H1 (cell line): ENCODE measurements around the gene RGS21. TPM values are rescaled to one million over a fixed set of nuclear protein-coding genes. Genes with fewer than 3 reads are reported as not detected.

Source experiments
- CTCF ChIA-PET: fragments of 300-600 bp; sonication (Branson Sonifier 250); formaldehyde crosslinking; loops from one replicate; lab custom pipeline; 2021; ENCODE audit not compliant: partially characterized antibody; lab: Charles Lee
- POLR2A ChIA-PET: fragments of 300-600 bp; sonication (Branson Sonifier 250); formaldehyde crosslinking; loops from one replicate; lab custom pipeline; 2021; ENCODE audit warnings: inconsistent platforms; ENCODE audit not compliant: partially characterized antibody; lab: Charles Lee
- DNase-seq, 2 experiments: peaks; one replicate each; pipeline versions ENCODE4 v3.0.0 to v3.0.0-alpha.2; 2010 to 2022; ENCODE audit warnings: low spot score in 2 of 2, low read depth in 1 of 2, mixed read lengths in 1 of 2
- FAIRE-seq: peaks from 2 replicates; lab custom pipeline; 2011; peaks lifted over from hg19 to GRCh38; lab: Jason Lieb, UNC
- H2AFZ ChIP-seq: 2 replicates; pipeline ENCODE4 v1.8.1; 2012; ENCODE audit warnings: low read length, inconsistent platforms
- H2AK5ac ChIP-seq: 2 replicates; pipeline ENCODE4 v1.6.1; 2013; ENCODE audit warnings: low read depth, low read length
- H2BK120ac ChIP-seq: replicated peaks from 2 replicates; pipeline ENCODE3; 2013; ENCODE audit warnings: low read depth, low read length, inconsistent platforms
- H2BK12ac ChIP-seq: 2 replicates; pipeline ENCODE4 v1.6.1; 2013; ENCODE audit warnings: low read depth, low read length
- H2BK15ac ChIP-seq: 2 replicates; pipeline ENCODE4 v1.6.1; 2013; ENCODE audit warnings: low read length
- H2BK20ac ChIP-seq: 2 replicates; pipeline ENCODE4 v1.6.1; 2013; ENCODE audit warnings: low read length
- H2BK5ac ChIP-seq: 2 replicates; pipeline ENCODE4 v1.6.1; 2013; ENCODE audit warnings: low read depth, low read length
- H3K14ac ChIP-seq: 2 replicates; pipeline ENCODE4 v1.6.1; 2013; ENCODE audit warnings: inconsistent platforms; ENCODE audit not compliant: insufficient read length
- H3K18ac ChIP-seq: 2 replicates; pipeline ENCODE4 v1.6.1; 2013; ENCODE audit warnings: low read length; ENCODE audit errors: extremely low read depth
- H3K23ac ChIP-seq: 2 replicates; pipeline ENCODE4 v1.6.1; 2013; ENCODE audit warnings: inconsistent platforms; ENCODE audit not compliant: insufficient read length
- H3K23me2 ChIP-seq: 2 replicates; pipeline ENCODE4 v1.6.1; 2013; ENCODE audit warnings: low read depth, low read length
- H3K27ac ChIP-seq: 2 replicates; pipeline ENCODE4 v1.6.1; 2011; ENCODE audit warnings: low read depth, low read length, inconsistent platforms
- H3K27me3 ChIP-seq, 4 experiments: replicated peaks in 1 of 4; 1 replicate in 1 of 4; 2 replicates in 3 of 4; pipeline versions ENCODE4 v1.6.1 to v1.8.1; 2011 to 2013; ENCODE audit warnings: low read length in 3 of 4, mild to moderate bottlenecking in 3 of 4, inconsistent platforms in 2 of 4, mixed read lengths in 2 of 4, moderate library complexity in 1 of 4; ENCODE audit not compliant: control insufficient read depth in 3 of 4, insufficient read depth in 3 of 4; ENCODE audit errors: extremely low read depth in 1 of 4
- H3K36me3 ChIP-seq, 4 experiments: 2 replicates each; pipeline versions ENCODE4 v1.6.1 to v1.8.1; 2011 to 2013; ENCODE audit warnings: mild to moderate bottlenecking in 4 of 4, low read length in 3 of 4, moderate library complexity in 2 of 4, control low read depth in 1 of 4, inconsistent platforms in 1 of 4; ENCODE audit not compliant: insufficient read depth in 4 of 4, control insufficient read depth in 2 of 4
- H3K4ac ChIP-seq: replicated peaks from 2 replicates; pipeline ENCODE3; 2013; ENCODE audit warnings: low read length, low read depth, mixed read lengths, inconsistent platforms; ENCODE audit not compliant: insufficient read length
- H3K4me1 ChIP-seq, 4 experiments: replicated peaks in 1 of 4; 1 replicate in 1 of 4; 2 replicates in 3 of 4; pipeline versions ENCODE4 v1.6.1 to v1.8.1; 2011 to 2013; ENCODE audit warnings: low read length in 3 of 4, inconsistent platforms in 2 of 4, mixed read lengths in 1 of 4; ENCODE audit not compliant: insufficient read depth in 4 of 4, control insufficient read depth in 3 of 4
- H3K4me2 ChIP-seq, 2 experiments: 2 replicates each; pipeline versions ENCODE4 v1.6.1 to v1.8.1; 2011 to 2013; ENCODE audit warnings: low read depth in 2 of 2, low read length in 2 of 2, control low read depth in 1 of 2, inconsistent platforms in 1 of 2, mild to moderate bottlenecking in 1 of 2; ENCODE audit not compliant: insufficient read depth in 1 of 2
- H3K4me3 ChIP-seq, 4 experiments: fragments of 200-600, 300-600 bp in 1 of 4; sonication (generic), shearing (Covaris generic), sonication (Bioruptor Twin) in 1 of 4; 2 replicates each; pipeline versions ENCODE4 v1.5.1 to v1.8.1; 2011 to 2016; ENCODE audit warnings: low read length in 4 of 4, low read depth in 3 of 4, control low read depth in 2 of 4, inconsistent platforms in 2 of 4, mild to moderate bottlenecking in 2 of 4, mixed read lengths in 1 of 4, moderate library complexity in 1 of 4; ENCODE audit not compliant: insufficient read depth in 2 of 4; ENCODE audit errors: extremely low read depth in 1 of 4
- H3K56ac ChIP-seq: replicated peaks from 2 replicates; pipeline ENCODE3; 2013; ENCODE audit warnings: low read depth, mild to moderate bottlenecking, mixed read lengths, low read length, inconsistent platforms; ENCODE audit not compliant: insufficient read length
- H3K79me1 ChIP-seq: 2 replicates; pipeline ENCODE4 v1.6.1; 2013; ENCODE audit warnings: low read depth, low read length, control low read depth
- H3K79me2 ChIP-seq, 2 experiments: 2 replicates each; pipeline versions ENCODE4 v1.6.1 to v1.8.1; 2012 to 2013; ENCODE audit warnings: low read length in 2 of 2, mild to moderate bottlenecking in 2 of 2, inconsistent platforms in 1 of 2; ENCODE audit not compliant: insufficient read depth in 2 of 2, control insufficient read depth in 1 of 2
- H3K9ac ChIP-seq, 4 experiments: replicated peaks in 1 of 4; 1 replicate in 1 of 4; 2 replicates in 3 of 4; pipeline versions ENCODE4 v1.6.1 to v1.8.1; 2011 to 2013; ENCODE audit warnings: low read depth in 3 of 4, low read length in 3 of 4, control low read depth in 2 of 4, mild to moderate bottlenecking in 2 of 4, moderate library complexity in 2 of 4, inconsistent platforms in 1 of 4; ENCODE audit errors: extremely low read depth in 1 of 4
- H3K9me3 ChIP-seq, 2 experiments: 2 replicates each; pipeline versions ENCODE4 v1.6.1 to v1.8.1; 2012 to 2013; ENCODE audit warnings: mild to moderate bottlenecking in 2 of 2, moderate library complexity in 2 of 2, control low read depth in 1 of 2, inconsistent platforms in 1 of 2, low read depth in 1 of 2, low read length in 1 of 2, mixed read lengths in 1 of 2; ENCODE audit not compliant: insufficient read depth in 2 of 2
- H4K20me1 ChIP-seq, 2 experiments: replicated peaks in 1 of 2; 2 replicates each; pipeline versions ENCODE3 to v1.8.1; 2011 to 2013; ENCODE audit warnings: inconsistent platforms in 2 of 2, low read length in 2 of 2, mild to moderate bottlenecking in 1 of 2; ENCODE audit not compliant: insufficient read depth in 2 of 2, control insufficient read depth in 1 of 2
- H4K5ac ChIP-seq: 2 replicates; pipeline ENCODE4 v1.6.1; 2013; ENCODE audit warnings: low read length, low read depth, mixed read lengths, inconsistent platforms; ENCODE audit not compliant: insufficient read length
- H4K8ac ChIP-seq: 2 replicates; pipeline ENCODE4 v1.8.0; 2013; ENCODE audit warnings: mild to moderate bottlenecking, moderate library complexity, low read length, inconsistent platforms; ENCODE audit not compliant: insufficient read depth; ENCODE audit errors: extremely low read depth
- H4K91ac ChIP-seq: replicated peaks from 2 replicates; pipeline ENCODE3; 2013; ENCODE audit warnings: low read length, mixed read lengths, inconsistent platforms; ENCODE audit not compliant: insufficient read length
- NANOG ChIP-seq: IDR thresholded peaks from 2 replicates; pipeline ENCODE4 v1.6.1; 2011; ENCODE audit warnings: low read length, low read depth, mild to moderate bottlenecking, inconsistent platforms; ENCODE audit not compliant: insufficient read depth, poor library complexity, severe bottlenecking
- WGBS, 2 experiments: shearing (Covaris generic) in 1 of 2; methylation state at CpG; one replicate each; pipeline versions ENCODE4 v1.1.6 to v1.1.7; 2013 to 2015; ENCODE audit warnings: low lambda C conversion rate in 2 of 2, mixed read lengths in 2 of 2, inconsistent platforms in 1 of 2, low coverage in 1 of 2, missing lambda C conversion rate in 1 of 2; ENCODE audit not compliant: insufficient replicate concordance in 2 of 2, insufficient coverage in 1 of 2, insufficient read length in 1 of 2; ENCODE audit errors: extremely low coverage in 1 of 2, missing lambda C conversion rate in 1 of 2; 5-methylcytosine and 5-hydroxymethylcytosine counted together
- polyA plus RNA-seq, 7 experiments: library from polyadenylated mRNA; depleted of rRNA in 3 of 7; stranded (reverse) in 5 of 7; unstranded in 2 of 7; fragments of >200 nt in 5 of 7; fragments of 200-250 nt in 2 of 7; gene quantifications; 1 replicate in 5 of 7; 2 replicates in 1 of 7; 4 replicates in 1 of 7; pipeline versions ENCODE4 v1.2.1 to v1.2.3, GENCODE V29; 2011 to 2013; ENCODE audit warnings: missing spikeins in 2 of 7, mixed read lengths in 2 of 7
- total RNA-seq: library from RNA; stranded (reverse); fragmentation: NEBNext Ultra II Directional; extraction: Animal tissue kit (Norgen Biotek cat#: 25700); gene quantifications from 2 replicates; pipeline ENCODE4 v1.2.1, GENCODE V29; 2021

The RGS21 gene
- total and polyA plus RNA-seq, 2 of the 8 experiments (the other 6 are each of a cell fraction or from before 2014, with no cell fraction given) = not detected

DNA sequence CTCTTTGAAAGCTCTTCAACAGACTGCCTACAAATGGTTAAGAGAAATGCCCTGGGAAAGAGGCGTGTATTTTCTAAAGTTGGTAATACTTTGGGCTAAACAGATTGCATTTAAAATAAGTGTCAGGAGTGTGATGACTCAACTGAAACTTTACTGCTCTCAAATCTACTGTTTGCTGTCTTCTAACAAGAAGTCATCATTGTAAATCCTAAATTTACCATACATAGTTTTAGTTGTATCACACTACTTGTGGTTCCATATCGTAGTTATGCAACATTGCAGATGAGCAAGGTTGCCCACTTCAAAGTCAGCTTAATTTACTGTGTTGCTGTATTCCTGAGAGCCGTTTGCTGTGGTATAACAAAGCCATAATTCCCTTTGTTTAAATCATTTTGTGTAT lies 59.6 kb downstream of the RGS21 start:
- Histone ChIP-seq H2BK20ac (no peak overlapping the region), H2BK5ac (no peak overlapping the region), H3K14ac (no peak overlapping the region), H3K23ac (no peak overlapping the region), H4K8ac (no peak overlapping the region), H4K91ac (no peak overlapping the region), H3K9ac (no peak overlapping the region), H2BK120ac (no peak overlapping the region), H2BK12ac (no peak overlapping the region), H4K5ac (no peak overlapping the region), H3K27ac (no peak overlapping the region), H3K27me3 (no peaks in the 10 kb centered on the region), H3K79me1 (no peaks in the 10 kb centered on the region), H2BK15ac (no peak overlapping the region), H3K4me1 (peaks cover 0 to 11% (median 0%) of the 10 kb centered on the region in 4 experiments; a peak in 1 of 7 replicates), H4K20me1 (no peaks in the 10 kb centered on the region), H3K23me2 (no peaks in the 10 kb centered on the region), H3K79me2 (no peaks in the 10 kb centered on the region), H3K18ac (no peak overlapping the region), H3K56ac (no peak overlapping the region), H3K9me3 (no peaks in the 10 kb centered on the region), H3K4me2 (no peak overlapping the region), H3K4ac (no peak overlapping the region), H3K36me3 (no peaks in the 10 kb centered on the region), H3K4me3 (no peak overlapping the region), H2AK5ac (no peak overlapping the region), H2AFZ (no peak overlapping the region)
- TF ChIP-seq NANOG = no peak
- ChIA-PET CTCF (no interaction called here), POLR2A (no interaction called here)
- FAIRE-seq (no peak), DNase-seq (no peak)
- 89% methylated on average over 3 of the region's 3 CpGs; no CpG with 5 or more reads in 1 of the 2 experiments for WGBS, 2 experiments
